IMR-90 (cell line): ENCODE measurements around the gene NEK6. TPM values are rescaled to one million over a fixed set of nuclear protein-coding genes. Genes with fewer than 3 reads are reported as not detected.

Experiments
- ATAC-seq: fragments of 200-7000 bp; cut with Tn5 transposase; 2 replicates; pipeline ENCODE4 v1.9.1; 2020; ENCODE audit warnings: low read depth, mild to moderate bottlenecking, moderate library complexity
- BruUV-seq: library from RNA; stranded (reverse); fragments of 400-500 nt; replicated peaks from 2 replicates; lab custom pipeline; 2021; lab: Mats Ljungman, UMichigan
- CTCF ChIA-PET: fragments of 300-600 bp; formaldehyde crosslinking; extraction: SDS; loops from one replicate; lab custom pipeline; 2021; ENCODE audit warnings: antibody characterized with exemption; lab: Yijun Ruan, JAX
- POLR2A ChIA-PET: fragments of 300-600 bp; sonication (Branson Sonifier 250); formaldehyde crosslinking; loops from one replicate; lab custom pipeline; 2022; ENCODE audit warnings: antibody characterized with exemption; ENCODE audit not compliant: unreplicated experiment; lab: Charles Lee
- DNase-seq: peaks from one replicate; pipeline ENCODE4 v3.0.0; 2013
- H2AFZ ChIP-seq: replicated peaks from 2 replicates; pipeline ENCODE3; 2013; ENCODE audit warnings: low read length, mild to moderate bottlenecking; ENCODE audit not compliant: poor library complexity
- H2AK5ac ChIP-seq: 2 replicates; pipeline ENCODE4 v1.6.1; 2013; ENCODE audit warnings: low read depth, low read length, inconsistent platforms
- H2AK9ac ChIP-seq: replicated peaks from 2 replicates; pipeline ENCODE3; 2013; ENCODE audit warnings: mild to moderate bottlenecking, low read depth, low read length, moderate library complexity; ENCODE audit not compliant: poor library complexity
- H2BK120ac ChIP-seq: 2 replicates; pipeline ENCODE4 v1.6.1; 2013; ENCODE audit warnings: low read depth, low read length, inconsistent platforms
- H2BK15ac ChIP-seq: 3 replicates; pipeline ENCODE4 v1.6.1; 2013; ENCODE audit warnings: low read depth, low read length, inconsistent platforms
- H2BK20ac ChIP-seq: 2 replicates; pipeline ENCODE4 v1.6.1; 2013; ENCODE audit warnings: low read depth, mild to moderate bottlenecking, inconsistent platforms, low read length, moderate library complexity
- H2BK5ac ChIP-seq: 2 replicates; pipeline ENCODE4 v1.6.1; 2013; ENCODE audit warnings: mild to moderate bottlenecking, low read depth, low read length, inconsistent platforms; ENCODE audit not compliant: poor library complexity, severe bottlenecking
- H3K14ac ChIP-seq: replicated peaks from 2 replicates; pipeline ENCODE4 v1.6.1; 2013; ENCODE audit warnings: low read depth, low read length, inconsistent platforms
- H3K18ac ChIP-seq: 2 replicates; pipeline ENCODE4 v1.6.1; 2013; ENCODE audit warnings: low read depth, low read length, control low read depth
- H3K23ac ChIP-seq: 2 replicates; pipeline ENCODE4 v1.6.1; 2013; ENCODE audit warnings: low read depth, low read length, inconsistent platforms
- H3K27ac ChIP-seq: 2 replicates; pipeline ENCODE4 v1.5.1; 2013; ENCODE audit warnings: mild to moderate bottlenecking, control low read depth, low read length; ENCODE audit not compliant: insufficient read depth
- H3K27me3 ChIP-seq: 2 replicates; pipeline ENCODE4 v1.6.1; 2013; ENCODE audit warnings: low read length; ENCODE audit not compliant: control insufficient read depth, insufficient read depth
- H3K36me3 ChIP-seq: 2 replicates; pipeline ENCODE4 v1.6.1; 2013; ENCODE audit warnings: low read length, mixed read lengths; ENCODE audit not compliant: control insufficient read depth, insufficient read depth
- H3K4ac ChIP-seq: 2 replicates; pipeline ENCODE4 v1.6.1; 2013; ENCODE audit warnings: low read depth, low read length, inconsistent platforms
- H3K4me1 ChIP-seq: 2 replicates; pipeline ENCODE4 v1.6.1; 2013; ENCODE audit warnings: low read length, mixed read lengths; ENCODE audit not compliant: control insufficient read depth, insufficient read depth
- H3K4me2 ChIP-seq: 2 replicates; pipeline ENCODE4 v1.6.1; 2013; ENCODE audit warnings: low read depth, mild to moderate bottlenecking, control low read depth, low read length, moderate library complexity
- H3K4me3 ChIP-seq: 2 replicates; pipeline ENCODE4 v1.5.1; 2013; ENCODE audit warnings: low read depth, mild to moderate bottlenecking, control low read depth, low read length, moderate library complexity; ENCODE audit not compliant: insufficient read depth
- H3K56ac ChIP-seq: 2 replicates; pipeline ENCODE4 v1.6.1; 2013; ENCODE audit warnings: low read length, inconsistent platforms; ENCODE audit not compliant: insufficient read depth; ENCODE audit errors: extremely low read depth
- H3K79me1 ChIP-seq, 2 experiments: 2 replicates each; pipeline ENCODE4 v1.6.1; 2013; ENCODE audit warnings: low read length in 2 of 2, inconsistent platforms in 1 of 2, low read depth in 1 of 2
- H3K9ac ChIP-seq: 2 replicates; pipeline ENCODE4 v1.6.1; 2013; ENCODE audit warnings: low read depth, low read length, control low read depth
- H3K9me1 ChIP-seq: 2 replicates; pipeline ENCODE4 v1.6.1; 2013; ENCODE audit warnings: low read length, inconsistent platforms; ENCODE audit not compliant: insufficient read depth
- H3K9me3 ChIP-seq: 2 replicates; pipeline ENCODE4 v1.6.1; 2013; ENCODE audit warnings: low read length; ENCODE audit not compliant: control insufficient read depth, insufficient read depth
- H4K20me1 ChIP-seq: 2 replicates; pipeline ENCODE4 v1.6.1; 2013; ENCODE audit warnings: low read length, inconsistent platforms; ENCODE audit not compliant: insufficient read depth
- H4K5ac ChIP-seq: 2 replicates; pipeline ENCODE4 v1.6.1; 2013; ENCODE audit warnings: mild to moderate bottlenecking, low read depth, low read length, control low read depth
- H4K8ac ChIP-seq, 2 experiments: 2 replicates each; pipeline ENCODE4 v1.6.1; 2013; ENCODE audit warnings: low read depth in 2 of 2, low read length in 2 of 2, control low read depth in 1 of 2, inconsistent platforms in 1 of 2
- H4K91ac ChIP-seq: 2 replicates; pipeline ENCODE4 v1.6.1; 2013; ENCODE audit warnings: low read depth, low read length, inconsistent platforms; ENCODE audit not compliant: insufficient read depth
- BHLHE40 ChIP-seq: fragments of 150-350 bp; IDR thresholded peaks from 2 replicates; pipeline ENCODE4 v1.6.1; 2016; ENCODE audit warnings: mild to moderate bottlenecking, low read depth, low read length
- FOS ChIP-seq: fragments of 150-350 bp; IDR thresholded peaks from 2 replicates; pipeline ENCODE4 v1.6.1; 2016; ENCODE audit warnings: low read depth, low read length
- WGBS, 2 experiments: methylation state at CpG; one replicate each; pipeline versions ENCODE4 v1.1.5 to v1.1.7; 2013; ENCODE audit warnings: missing lambda C conversion rate in 2 of 2; ENCODE audit not compliant: insufficient read length in 1 of 2; ENCODE audit errors: extremely low coverage in 2 of 2; 5-methylcytosine and 5-hydroxymethylcytosine counted together
- dilution Hi-C: fragments of 300-500 bp; cut with HindIII; formaldehyde crosslinking; loops from one replicate; pipeline ENCODE4 v1.14.3; 2018; ENCODE audit warnings: low sequenced_read_pairs; ENCODE audit not compliant: unreplicated experiment
- in situ Hi-C: fragments of 300-500 bp; cut with MboI; formaldehyde crosslinking; loops from 3 replicates; pipeline ENCODE4 v1.14.3; 2019; ENCODE audit warnings: low sequenced_read_pairs, inconsistent platforms, mixed read lengths
- intact Hi-C: fragments of 100-400 bp; cut with micrococcal nuclease; formaldehyde crosslinking; loops from 2 replicates; pipeline ENCODE4 v1.10.0; 2022
- polyA plus RNA-seq, 3 experiments: library from polyadenylated mRNA; depleted of rRNA; stranded (reverse); fragments of >200 nt; gene quantifications; 2 replicates each; pipeline ENCODE4 v1.2.3, GENCODE V29; 2012; ENCODE audit warnings: low replicate concordance in 1 of 3
- total RNA-seq: library from RNA; depleted of rRNA; stranded (reverse); fragments of >200 nt; gene quantifications from 2 replicates; pipeline ENCODE4 v1.2.3, GENCODE V29; 2012

The NEK6 gene
- total and polyA plus RNA-seq, 2 of the 4 experiments (the other 2 are of a cell fraction), result 79.9 to 112 TPM

DNA sequence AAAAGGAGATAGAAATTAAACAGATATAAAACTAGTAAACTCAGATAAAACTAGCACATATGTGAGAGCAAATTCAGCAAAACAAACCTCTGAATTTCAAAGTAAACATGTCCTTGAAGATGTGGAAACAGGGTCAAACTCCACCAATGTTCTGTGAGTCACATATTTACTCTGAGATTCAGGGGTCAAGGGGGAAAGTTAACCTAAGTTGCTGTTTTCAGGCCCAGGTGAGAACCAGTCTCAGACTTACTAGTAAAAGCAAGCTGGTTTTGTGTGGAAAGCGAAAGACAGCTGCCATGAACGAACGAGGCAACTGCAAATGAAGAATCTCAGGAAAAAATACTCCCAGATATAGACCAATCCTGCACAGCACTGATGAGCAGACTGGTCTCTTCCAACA, 128.5 kb downstream of the NEK6 start:
- H2BK120ac ChIP-seq, result no peak overlapping the region
- no peak overlapping the region for H2BK5ac ChIP-seq
- BruUV-seq, result no TSS peak
- dilution Hi-C loops (no loop called here), intact Hi-C loops (no loop called here), in situ Hi-C loops (no loop called here)
- no peaks in the 10 kb centered on the region for H3K27me3 ChIP-seq
- POLR2A ChIA-PET, result interaction anchor here (0.7 kb wide), 1 partner anchor 367 kb away, joined by 4 read pairs; no protein-coding TSS in a partner anchor
- peaks cover 11% of the 10 kb centered on the region for H3K36me3 ChIP-seq
- ATAC-seq, result no peak; the same call in 1 of the 2 replicates
- H3K56ac ChIP-seq, result no peak overlapping the region
- CTCF ChIA-PET, result interaction anchor here (1.0 kb wide), 1 partner anchor 9 kb away, joined by 3 read pairs; no protein-coding TSS in a partner anchor
- H2AFZ ChIP-seq, result no peak overlapping the region
- H3K14ac ChIP-seq, result 0 out of 2 replicates have a peak overlapping the region, but pooled peaks have one; percentile 15
- H3K4me1 ChIP-seq, result peaks cover 18% of the 10 kb centered on the region
- H3K4me3 ChIP-seq, result no peak overlapping the region
- H3K4ac ChIP-seq, result no peak overlapping the region
- peak overlapping the region; percentile 19; the same call in 1 of the 2 replicates for H3K27ac ChIP-seq
- no peak overlapping the region for H3K18ac ChIP-seq
- no peak overlapping the region for H2AK9ac ChIP-seq
- peak overlapping the region; percentile 61 for H3K4me2 ChIP-seq
- no peak overlapping the region for H3K9ac ChIP-seq
- WGBS, 2 experiments, result no CpG with 5 or more reads among the region's 3 CpGs
- no peak overlapping the region for H3K23ac ChIP-seq
- no peak overlapping the region for H4K5ac ChIP-seq
- no peak overlapping the region for H2BK20ac ChIP-seq
- peak; percentile 19; the same call in 1 of the 2 replicates for TF ChIP-seq FOS
- TF ChIP-seq BHLHE40, result no peak
- peak; percentile 11 for DNase-seq
- H3K9me1 ChIP-seq, result peaks cover 15% of the 10 kb centered on the region
- no peak overlapping the region for H2AK5ac ChIP-seq
- H2BK15ac ChIP-seq, result 0 out of 3 replicates have a peak overlapping the region, but pooled peaks have one; percentile 12
- H4K8ac ChIP-seq, result no peak overlapping the region
- peaks cover 63% of the 10 kb centered on the region for H4K20me1 ChIP-seq
- H4K91ac ChIP-seq, result no peak overlapping the region
- peaks cover 31 to 78% of the 10 kb centered on the region in 2 experiments for H3K79me1 ChIP-seq
- H3K9me3 ChIP-seq, result no peaks in the 10 kb centered on the region
